Activated CD8-positive, alpha-beta memory T cell treated with anti-CD3 and anti-CD28 coated beads, Interleukin-2, amount 10 ng/mL, durations not matched to agents 7 days and 5 days (primary cell): ENCODE measurements around the gene RPL6. TPM values are rescaled to one million over a fixed set of nuclear protein-coding genes. Genes with fewer than 3 reads are reported as not detected.
"Not testable (repeated sequence)": the region's sequence is repeated elsewhere in the genome, so short reads cannot be mapped to it uniquely, and the experiment has no call there.

Experiments
- ATAC-seq: fragments of 150-1000 bp; cut with Tn5 transposase; one replicate; pipeline ENCODE4 v1.10.0; 2021; ENCODE audit warnings: moderate library complexity
- CTCF ChIA-PET: fragments of 350-600 bp; sonication (Branson Sonifier 250); formaldehyde crosslinking; loops from one replicate; lab custom pipeline; 2021; ENCODE audit warnings: antibody characterized with exemption; lab: Charles Lee
- DNase-seq: peaks from one replicate; pipeline ENCODE4 v3.0.0-alpha.2; 2020
- H3K27ac Mint-ChIP-seq: one replicate; pipeline ENCODE4 v1.8.0; 2021; ENCODE audit warnings: mild to moderate bottlenecking, mixed read lengths
- H3K27me3 Mint-ChIP-seq: one replicate; pipeline ENCODE4 v1.8.0; 2021; ENCODE audit warnings: mixed read lengths
- H3K36me3 Mint-ChIP-seq: one replicate; pipeline ENCODE4 v1.8.0; 2021; ENCODE audit warnings: mild to moderate bottlenecking, mixed read lengths
- H3K4me1 Mint-ChIP-seq: one replicate; pipeline ENCODE4 v1.8.0; 2021; ENCODE audit warnings: mixed read lengths
- H3K4me3 Mint-ChIP-seq: one replicate; pipeline ENCODE4 v1.8.0; 2021; ENCODE audit warnings: mild to moderate bottlenecking, moderate library complexity, mixed read lengths
- H3K9me3 Mint-ChIP-seq: one replicate; pipeline ENCODE4 v1.8.0; 2022; ENCODE audit warnings: low read depth, mixed read lengths
- total RNA-seq, 2 experiments: library from RNA; stranded (reverse); gene quantifications; one replicate each; pipeline ENCODE4 v1.2.3, GENCODE V29; 2021

Gene RPL6
- total RNA-seq, result 1,000 to 10,000 TPM in 1 of 2 experiments, 100 to 1,000 TPM in 1; 778 to 1,078 TPM

- DNase-seq, result peak; percentile 89
- peaks cover 44% of the 10 kb centered on the region for H3K36me3 Mint-ChIP-seq
- peaks cover 38% of the 10 kb centered on the region for H3K4me1 Mint-ChIP-seq
- H3K4me3 Mint-ChIP-seq, result peak within 1 kb of the TSS; percentile 94
- no peaks in the 10 kb centered on the region for H3K9me3 Mint-ChIP-seq
- CTCF ChIA-PET, result no interaction called here
- ATAC-seq, result peak; percentile 89
- H3K27ac Mint-ChIP-seq, result peak within 1 kb of the TSS; percentile 99
- H3K27me3 Mint-ChIP-seq, result no peaks in the 10 kb centered on the region
Observed at GRCh38 chr12:112409064-112409905, at the start of gene RPL6. Gene RPL6 (minus strand): TSS chr12:112409605. CDS start chr12:112408656, 949 bp downstream.

GRCh38 chr12:112458751-112459150, 49.3 kb upstream of the RPL6 start:
- CTCF ChIA-PET, result no interaction called here
- H3K4me3 Mint-ChIP-seq, result no peak overlapping the region
- peaks cover 48% of the 10 kb centered on the region for H3K36me3 Mint-ChIP-seq

GRCh38 chr12:112458330-112458729, 48.9 kb upstream of the RPL6 start:
- H3K36me3 Mint-ChIP-seq, result peaks cover 47% of the 10 kb centered on the region
- DNase-seq, result no peak
- no peak for ATAC-seq
- H3K27ac Mint-ChIP-seq, result no peak overlapping the region
- peaks cover 2% of the 10 kb centered on the region for H3K4me1 Mint-ChIP-seq
- H3K4me3 Mint-ChIP-seq, result no peak overlapping the region
- no peaks in the 10 kb centered on the region for H3K9me3 Mint-ChIP-seq
- CTCF ChIA-PET, result no interaction called here
- no peaks in the 10 kb centered on the region for H3K27me3 Mint-ChIP-seq

More at GRCh38 chr12:112458751-112459150, 49.3 kb upstream of the RPL6 start:
- Mint-ChIP-seq H3K9me3 (no peaks in the 10 kb centered on the region), H3K4me1 (peaks cover 5% of the 10 kb centered on the region), H3K27ac (no peak overlapping the region), H3K27me3 (no peaks in the 10 kb centered on the region)
- ATAC-seq (no peak), DNase-seq (no peak)

GRCh38 chr12:112457142-112457541, 47.7 kb upstream of the RPL6 start:
- peaks cover 51% of the 10 kb centered on the region for H3K36me3 Mint-ChIP-seq
- H3K27me3 Mint-ChIP-seq, DNase-seq, H3K4me3 Mint-ChIP-seq, ATAC-seq, H3K4me1 Mint-ChIP-seq, CTCF ChIA-PET, H3K9me3 Mint-ChIP-seq, H3K27ac Mint-ChIP-seq: not testable (repeated sequence)

- Mint-ChIP-seq H3K36me3 (peaks cover 53% of the 10 kb centered on the region), H3K27ac (no peak overlapping the region), H3K4me1 (peaks cover 4% of the 10 kb centered on the region), H3K9me3 (no peaks in the 10 kb centered on the region), H3K4me3 (no peak overlapping the region), H3K27me3 (no peaks in the 10 kb centered on the region)
- CTCF ChIA-PET, result no interaction called here
- DNase-seq (no peak), ATAC-seq (no peak)
Observed at GRCh38 chr12:112456029-112456428, 46.6 kb upstream of the RPL6 start.

- peaks cover 40% of the 10 kb centered on the region for H3K36me3 Mint-ChIP-seq
- no peak overlapping the region for H3K27ac Mint-ChIP-seq
- H3K4me1 Mint-ChIP-seq, result peaks cover 24% of the 10 kb centered on the region
- ATAC-seq (no peak), DNase-seq (no peak)
- no peak overlapping the region for H3K4me3 Mint-ChIP-seq
- no peaks in the 10 kb centered on the region for H3K9me3 Mint-ChIP-seq
- CTCF ChIA-PET, result interaction anchor here (1.2 kb wide), 2 partner anchors 11 to 22 kb away, joined by 3 read pairs; no protein-coding TSS in a partner anchor
- H3K27me3 Mint-ChIP-seq, result no peaks in the 10 kb centered on the region
Observed at GRCh38 chr12:112450725-112451124, 41.3 kb upstream of the RPL6 start.

- H3K4me1 Mint-ChIP-seq, result peaks cover 24% of the 10 kb centered on the region
- H3K27me3 Mint-ChIP-seq, ATAC-seq, H3K4me3 Mint-ChIP-seq, DNase-seq, H3K9me3 Mint-ChIP-seq, CTCF ChIA-PET: not testable (repeated sequence)
- peaks cover 27% of the 10 kb centered on the region for H3K36me3 Mint-ChIP-seq
- H3K27ac Mint-ChIP-seq, result peak overlapping the region; percentile 5
Observed at GRCh38 chr12:112448165-112448564, 38.8 kb upstream of the RPL6 start.

GRCh38 chr12:112447106-112447505, 37.7 kb upstream of the RPL6 start:
- ATAC-seq (no peak), DNase-seq (no peak)
- H3K36me3 Mint-ChIP-seq, result peaks cover 23% of the 10 kb centered on the region
- peak overlapping the region; percentile 73 for H3K27ac Mint-ChIP-seq
- H3K4me1 Mint-ChIP-seq, result peaks cover 20% of the 10 kb centered on the region
- H3K9me3 Mint-ChIP-seq, result no peaks in the 10 kb centered on the region
- CTCF ChIA-PET, result interaction anchor here (0.6 kb wide), 1 partner anchor 727 kb away, joined by 3 read pairs; no protein-coding TSS in a partner anchor
- H3K27me3 Mint-ChIP-seq, result no peaks in the 10 kb centered on the region
- H3K4me3 Mint-ChIP-seq, result no peak overlapping the region

GRCh38 chr12:112446008-112446725, 36.8 kb upstream of the RPL6 start:
- peaks cover 20% of the 10 kb centered on the region for H3K4me1 Mint-ChIP-seq
- peaks cover 21% of the 10 kb centered on the region for H3K36me3 Mint-ChIP-seq

GRCh38 chr12:112443916-112444315, 34.5 kb upstream of the RPL6 start:
- CTCF ChIA-PET, result no interaction called here
- Mint-ChIP-seq H3K9me3 (no peaks in the 10 kb centered on the region), H3K4me1 (peaks cover 20% of the 10 kb centered on the region), H3K27ac (no peak overlapping the region), H3K36me3 (peaks cover 10% of the 10 kb centered on the region), H3K27me3 (no peaks in the 10 kb centered on the region), H3K4me3 (no peak overlapping the region)
- ATAC-seq (no peak), DNase-seq (no peak)

More at GRCh38 chr12:112446008-112446725, 36.8 kb upstream of the RPL6 start:
- Mint-ChIP-seq H3K27me3 (no peaks in the 10 kb centered on the region), H3K4me3 (no peak overlapping the region), H3K27ac (peak overlapping the region; percentile 70), H3K9me3 (no peaks in the 10 kb centered on the region)
- ATAC-seq, result no peak
- CTCF ChIA-PET, result no interaction called here
- DNase-seq, result no peak

GRCh38 chr12:112440653-112441052, 31.2 kb upstream of the RPL6 start:
- H3K4me1 Mint-ChIP-seq, CTCF ChIA-PET, DNase-seq, H3K36me3 Mint-ChIP-seq, H3K9me3 Mint-ChIP-seq, H3K4me3 Mint-ChIP-seq, H3K27ac Mint-ChIP-seq, ATAC-seq, H3K27me3 Mint-ChIP-seq: not testable (repeated sequence)

GRCh38 chr12:112439769-112440168, 30.4 kb upstream of the RPL6 start:
- peaks cover 6% of the 10 kb centered on the region for H3K4me1 Mint-ChIP-seq
- DNase-seq (no peak), ATAC-seq (no peak)
- H3K9me3 Mint-ChIP-seq, result no peaks in the 10 kb centered on the region
- no peaks in the 10 kb centered on the region for H3K27me3 Mint-ChIP-seq
- no peaks in the 10 kb centered on the region for H3K36me3 Mint-ChIP-seq
- CTCF ChIA-PET, result interaction anchor here (1.2 kb wide), 1 partner anchor 11 kb away, joined by 3 read pairs; no protein-coding TSS in a partner anchor
- H3K4me3 Mint-ChIP-seq, result no peak overlapping the region
- H3K27ac Mint-ChIP-seq, result no peak overlapping the region

GRCh38 chr12:112438645-112439044, 29.2 kb upstream of the RPL6 start:
- H3K27me3 Mint-ChIP-seq, H3K27ac Mint-ChIP-seq, CTCF ChIA-PET, H3K4me3 Mint-ChIP-seq, H3K36me3 Mint-ChIP-seq, H3K4me1 Mint-ChIP-seq, H3K9me3 Mint-ChIP-seq, DNase-seq, ATAC-seq: not testable (repeated sequence)
